WI38 (cell line): ENCODE measurements around the gene DCP2.

Experiments used
- H3K4me3 ChIP-seq: 2 replicates; pipeline ENCODE4 v1.5.1; 2011; ENCODE audit warnings: low read depth, mild to moderate bottlenecking, control low read depth, low read length
- TF ChIP-seq, protein P1 (sequence below): IDR thresholded peaks from 2 replicates; pipeline ENCODE4 v1.5.1; 2012; ENCODE audit warnings: low read depth, mild to moderate bottlenecking, control low read depth, low read length

Gene DCP2

DNA sequence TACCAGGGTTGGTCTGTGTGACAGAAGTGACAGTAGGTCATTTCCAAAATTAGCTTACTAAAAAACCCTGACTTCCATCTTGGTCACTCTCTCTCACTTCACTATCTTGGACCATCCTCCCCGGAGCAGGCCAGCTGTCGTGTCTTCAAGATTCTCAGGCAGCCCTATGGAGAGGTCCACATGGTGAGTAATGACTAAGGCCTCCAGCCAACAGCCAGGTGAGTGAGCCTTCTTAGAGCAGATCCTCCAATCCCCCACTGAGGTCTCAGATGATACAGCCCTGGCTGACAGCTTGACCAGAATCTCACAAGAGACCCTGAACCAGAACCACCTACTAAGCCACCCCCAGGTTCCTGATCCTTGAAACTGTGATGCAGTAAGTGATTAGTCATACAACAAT, 92.0 kb downstream of the DCP2 start:
- TF ChIP-seq, protein P1, sequence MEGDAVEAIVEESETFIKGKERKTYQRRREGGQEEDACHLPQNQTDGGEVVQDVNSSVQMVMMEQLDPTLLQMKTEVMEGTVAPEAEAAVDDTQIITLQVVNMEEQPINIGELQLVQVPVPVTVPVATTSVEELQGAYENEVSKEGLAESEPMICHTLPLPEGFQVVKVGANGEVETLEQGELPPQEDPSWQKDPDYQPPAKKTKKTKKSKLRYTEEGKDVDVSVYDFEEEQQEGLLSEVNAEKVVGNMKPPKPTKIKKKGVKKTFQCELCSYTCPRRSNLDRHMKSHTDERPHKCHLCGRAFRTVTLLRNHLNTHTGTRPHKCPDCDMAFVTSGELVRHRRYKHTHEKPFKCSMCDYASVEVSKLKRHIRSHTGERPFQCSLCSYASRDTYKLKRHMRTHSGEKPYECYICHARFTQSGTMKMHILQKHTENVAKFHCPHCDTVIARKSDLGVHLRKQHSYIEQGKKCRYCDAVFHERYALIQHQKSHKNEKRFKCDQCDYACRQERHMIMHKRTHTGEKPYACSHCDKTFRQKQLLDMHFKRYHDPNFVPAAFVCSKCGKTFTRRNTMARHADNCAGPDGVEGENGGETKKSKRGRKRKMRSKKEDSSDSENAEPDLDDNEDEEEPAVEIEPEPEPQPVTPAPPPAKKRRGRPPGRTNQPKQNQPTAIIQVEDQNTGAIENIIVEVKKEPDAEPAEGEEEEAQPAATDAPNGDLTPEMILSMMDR = no peak
- H3K4me3 ChIP-seq = no peak overlapping the region
